ENCODE measurements around the gene INAVA.
"Not testable (repeated sequence)": the region's sequence is repeated elsewhere in the genome, so short reads cannot be mapped to it uniquely, and the experiment has no call there.

The INAVA gene

DNA sequence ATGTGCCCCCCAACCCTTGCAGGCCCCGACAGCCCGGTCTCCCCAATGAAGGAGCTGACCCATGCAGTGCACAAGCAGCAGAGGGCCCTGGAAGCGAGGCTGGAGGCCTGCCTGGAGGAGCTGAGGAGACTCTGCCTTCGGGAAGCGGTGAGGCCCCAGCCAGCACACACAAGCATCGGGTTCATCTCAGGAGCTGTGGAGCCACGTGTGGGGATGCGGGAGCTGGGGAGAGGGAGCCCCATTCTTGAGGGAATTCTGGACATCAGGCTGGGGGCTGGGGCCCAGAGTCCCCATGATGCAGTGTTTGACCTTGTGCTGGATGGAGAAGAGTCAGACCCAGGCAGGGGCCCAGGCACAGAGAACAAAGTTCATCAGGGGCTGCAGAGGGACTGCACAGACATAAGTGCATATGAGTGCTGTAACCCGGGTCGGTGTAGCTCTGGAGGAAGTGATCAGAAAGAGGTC lies 4.8 kb downstream of the INAVA start:
- no peak for DNase-seq

DNA sequence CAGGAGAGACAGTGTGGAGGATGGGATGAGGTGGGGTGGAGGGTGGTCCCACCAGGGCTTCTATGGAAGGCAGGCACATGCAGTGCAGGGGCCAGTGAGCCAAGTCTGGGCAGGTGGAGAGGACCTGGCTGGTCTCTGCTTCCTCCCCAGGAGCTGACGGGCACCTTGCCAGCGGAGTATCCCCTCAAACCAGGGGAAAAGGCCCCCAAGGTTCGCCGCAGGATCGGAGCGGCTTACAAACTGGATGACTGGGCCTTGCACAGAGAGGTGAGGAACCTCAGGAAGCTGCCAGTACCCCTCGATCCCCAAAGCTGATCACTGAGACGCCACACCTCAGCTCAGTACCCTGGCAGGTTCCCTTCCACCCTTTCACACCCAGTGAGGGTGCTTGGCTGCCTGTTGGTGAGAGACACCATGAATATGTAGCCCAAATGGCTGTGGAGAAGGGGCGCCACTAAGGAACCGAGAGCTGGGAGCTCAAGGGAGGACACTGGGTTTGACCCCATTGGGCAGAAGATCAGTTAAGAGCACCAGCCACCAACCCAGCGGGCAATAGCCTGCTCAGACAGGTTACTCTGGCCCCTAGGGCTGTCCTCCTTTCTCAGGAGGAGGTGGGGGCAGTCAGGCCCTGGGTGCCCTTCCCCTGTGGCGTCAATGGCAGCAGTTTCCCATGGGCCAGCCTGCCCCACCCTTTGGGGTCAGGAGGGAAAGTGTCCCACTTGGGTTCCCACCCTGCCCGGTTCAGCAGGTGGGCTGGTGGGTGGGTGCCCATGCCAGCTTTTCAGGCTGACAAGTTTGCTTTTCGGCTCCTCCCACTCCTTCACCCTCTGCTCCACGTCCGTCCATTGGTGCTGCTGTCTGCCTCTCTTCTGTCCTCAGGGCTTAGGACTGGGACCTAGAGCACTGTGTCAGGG lies 5.5 kb downstream of the INAVA start:
- no peak for DNase-seq

DNA sequence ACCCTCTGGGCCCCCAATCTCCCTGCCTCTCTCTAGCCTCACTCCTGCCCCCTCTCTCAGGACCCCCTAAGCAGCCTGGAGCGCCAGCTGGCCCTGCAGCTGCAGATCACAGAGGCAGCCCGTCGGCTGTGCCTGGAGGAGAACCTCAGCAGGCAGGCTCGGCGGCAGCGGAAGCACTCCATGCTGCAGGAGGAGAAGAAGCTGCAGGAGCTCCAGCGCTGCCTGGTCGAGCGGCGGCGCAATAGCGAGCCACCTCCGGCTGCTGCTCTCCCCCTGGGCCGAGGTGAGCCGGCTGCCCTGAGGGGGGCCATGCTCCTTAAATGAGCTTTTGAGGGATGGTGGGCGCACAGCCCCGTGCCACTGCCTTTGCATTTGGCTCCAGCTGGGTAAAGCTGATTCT lies 6.2 kb downstream of the INAVA start:
- no peak for DNase-seq

DNA sequence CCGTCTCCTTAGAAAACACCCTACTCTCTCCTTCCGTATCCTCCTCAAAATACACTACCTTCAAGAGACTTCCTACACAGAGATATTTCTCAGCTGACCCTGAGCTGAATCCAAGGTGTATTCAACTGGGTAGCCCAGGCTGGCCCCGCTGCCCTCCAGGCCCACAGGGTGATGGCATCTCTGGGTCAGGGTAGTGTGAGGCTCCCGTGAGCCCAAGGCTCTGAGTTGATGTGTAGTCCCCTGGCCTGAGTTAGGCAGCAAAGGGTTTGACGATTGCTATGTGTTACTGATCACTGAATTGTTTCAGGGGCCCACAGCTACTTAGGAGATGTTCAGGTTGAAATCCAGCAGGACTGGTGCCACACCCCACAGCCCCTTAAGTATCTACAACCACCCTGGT lies 6.7 kb downstream of the INAVA start:
- DNase-seq, result no peak

DNA sequence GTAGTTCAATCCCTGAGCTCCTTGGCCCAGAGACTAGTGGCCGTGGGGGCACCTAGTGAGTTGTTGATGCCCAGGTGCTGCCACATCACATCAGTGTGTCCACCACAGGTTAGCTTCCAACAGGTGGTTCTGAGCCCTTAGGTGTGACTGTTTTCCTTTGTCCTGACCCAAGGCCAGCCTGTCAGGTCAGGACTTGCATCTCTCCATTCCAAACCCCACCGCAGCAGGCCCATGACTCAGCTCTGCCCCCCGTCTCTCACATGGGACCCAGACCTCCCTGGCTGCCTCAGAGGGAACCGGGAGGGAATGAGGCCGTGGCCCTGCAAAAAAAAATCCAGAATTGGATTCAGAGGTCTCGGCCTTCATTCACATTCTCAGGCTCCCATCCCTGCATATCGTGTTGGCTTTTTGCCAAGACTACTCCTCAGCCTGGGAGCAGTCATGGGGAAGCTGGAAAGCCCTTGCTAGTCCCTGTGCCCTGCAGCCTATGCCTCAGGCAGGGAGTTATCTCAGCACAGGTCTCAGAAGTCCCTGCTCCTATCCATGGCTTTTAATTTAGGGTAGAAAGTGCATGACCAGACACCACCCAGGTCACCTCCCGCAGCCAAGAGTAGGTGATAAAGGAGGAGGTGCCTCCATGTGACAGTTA lies 7.2 kb downstream of the INAVA start:
- no peak for DNase-seq

DNA sequence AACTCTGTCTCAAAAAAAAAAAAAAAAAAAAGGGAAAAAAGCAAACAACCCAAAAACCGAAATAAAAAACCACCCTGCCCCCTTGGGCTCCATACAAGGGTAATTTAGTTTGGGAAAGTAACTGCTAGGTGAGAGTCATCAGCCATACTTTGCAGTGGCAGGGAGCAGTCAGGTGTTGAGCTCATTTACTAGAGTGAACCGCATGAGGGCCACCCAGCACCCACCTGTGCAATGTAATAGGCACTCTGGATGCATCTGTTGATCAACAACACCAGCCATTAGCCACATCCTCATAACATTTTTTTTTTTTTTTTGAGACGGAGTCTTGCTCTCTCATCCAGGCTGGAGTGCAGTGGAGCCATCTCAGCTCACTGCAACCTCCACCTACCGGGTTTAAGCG lies 9.1 kb downstream of the INAVA start:
- DNase-seq, result no peak

DNA sequence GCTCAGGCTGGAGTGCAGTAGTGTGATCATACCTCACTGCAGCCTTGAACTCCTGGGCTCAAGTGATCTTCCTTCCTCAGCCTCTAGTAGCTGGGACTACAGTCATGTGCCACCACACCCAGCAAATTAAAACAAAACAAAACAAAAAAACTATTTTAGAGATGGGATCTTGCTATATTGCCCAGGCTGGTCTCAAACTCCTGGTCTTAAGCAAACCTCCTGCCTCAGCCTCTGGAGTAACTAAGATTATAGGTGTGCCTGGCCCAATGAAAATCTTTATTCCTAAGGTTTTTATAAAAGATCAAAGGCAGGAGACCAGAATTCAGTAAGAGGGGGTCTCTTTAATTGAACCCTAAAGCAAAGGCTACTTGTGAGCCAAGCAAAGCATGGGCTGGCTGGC lies 10.1 kb downstream of the INAVA start:
- DNase-seq, result no peak

DNA sequence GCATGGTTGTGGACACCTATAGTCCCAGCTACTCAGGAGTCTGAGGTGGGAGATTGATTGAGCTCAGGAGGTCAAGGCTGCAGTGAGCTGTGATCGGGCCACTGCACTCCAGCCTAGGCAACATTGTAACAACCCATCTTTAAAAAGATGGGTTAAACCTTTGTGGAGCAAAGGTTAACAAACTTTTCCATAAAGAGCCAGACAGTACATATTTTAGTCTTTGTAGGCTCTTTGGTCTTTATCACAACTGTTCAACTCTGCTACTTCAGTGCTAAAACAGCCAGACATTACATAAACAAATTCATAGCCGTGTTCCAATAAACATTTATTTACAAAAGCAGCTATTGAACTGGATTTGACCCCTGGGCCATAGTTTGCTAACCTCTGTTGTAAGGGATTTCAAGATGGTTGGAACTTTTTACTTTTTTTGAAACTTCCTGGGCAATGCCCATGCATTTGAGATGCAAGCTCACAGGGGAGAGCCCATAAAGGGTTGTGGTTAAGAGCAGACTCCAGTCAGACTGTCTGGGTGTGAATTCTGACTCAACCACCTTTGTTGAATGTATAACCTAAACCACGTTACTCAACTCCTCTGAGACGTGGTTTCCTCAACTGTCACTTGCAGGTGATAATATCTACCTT lies 10.8 kb downstream of the INAVA start:
- DNase-seq, result no peak

DNA sequence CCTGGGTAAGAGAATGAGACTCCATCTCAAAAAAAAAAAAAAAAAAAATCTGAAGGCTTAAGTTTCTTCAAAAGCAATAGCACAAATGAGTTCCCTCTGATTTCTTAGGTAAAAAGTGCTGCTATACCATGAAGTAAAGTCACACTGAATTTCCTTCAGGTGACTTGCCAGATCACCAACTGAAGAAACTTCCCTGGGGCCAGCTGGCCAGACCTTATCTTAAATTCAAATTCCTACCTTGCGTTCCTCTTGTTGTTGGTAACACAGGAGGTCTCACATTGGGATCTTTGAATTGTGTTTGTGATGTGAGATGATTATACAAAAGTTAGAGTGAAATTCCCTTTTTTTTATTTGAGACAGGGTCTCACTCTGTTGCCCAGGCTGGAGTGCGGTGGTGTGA lies 11.8 kb downstream of the INAVA start:
- DNase-seq, result no peak

DNA sequence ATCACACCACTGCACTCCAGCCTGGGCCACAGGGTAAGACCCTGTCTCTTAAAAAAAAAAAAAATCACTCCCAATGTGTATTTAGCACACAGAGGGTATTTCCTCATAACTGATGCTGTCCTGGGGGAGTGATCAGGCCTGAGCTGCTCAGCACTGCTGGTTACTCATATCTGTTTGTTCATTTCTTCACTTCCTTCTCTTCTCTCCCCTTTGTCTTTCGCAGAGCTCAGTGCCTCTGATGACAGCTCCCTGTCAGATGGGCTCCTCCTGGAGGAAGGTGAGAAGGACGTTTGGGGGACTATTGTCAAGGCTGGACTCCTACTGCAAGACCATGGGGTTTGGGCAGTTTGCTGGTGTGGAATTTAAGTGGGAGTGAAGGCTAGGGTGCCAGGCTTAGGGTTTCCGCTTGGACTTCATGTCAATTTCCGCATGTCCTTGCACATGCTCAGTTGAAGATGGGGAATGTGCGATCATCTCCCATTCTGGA lies 13.0 kb downstream of the INAVA start:
- DNase-seq, result no peak

DNA sequence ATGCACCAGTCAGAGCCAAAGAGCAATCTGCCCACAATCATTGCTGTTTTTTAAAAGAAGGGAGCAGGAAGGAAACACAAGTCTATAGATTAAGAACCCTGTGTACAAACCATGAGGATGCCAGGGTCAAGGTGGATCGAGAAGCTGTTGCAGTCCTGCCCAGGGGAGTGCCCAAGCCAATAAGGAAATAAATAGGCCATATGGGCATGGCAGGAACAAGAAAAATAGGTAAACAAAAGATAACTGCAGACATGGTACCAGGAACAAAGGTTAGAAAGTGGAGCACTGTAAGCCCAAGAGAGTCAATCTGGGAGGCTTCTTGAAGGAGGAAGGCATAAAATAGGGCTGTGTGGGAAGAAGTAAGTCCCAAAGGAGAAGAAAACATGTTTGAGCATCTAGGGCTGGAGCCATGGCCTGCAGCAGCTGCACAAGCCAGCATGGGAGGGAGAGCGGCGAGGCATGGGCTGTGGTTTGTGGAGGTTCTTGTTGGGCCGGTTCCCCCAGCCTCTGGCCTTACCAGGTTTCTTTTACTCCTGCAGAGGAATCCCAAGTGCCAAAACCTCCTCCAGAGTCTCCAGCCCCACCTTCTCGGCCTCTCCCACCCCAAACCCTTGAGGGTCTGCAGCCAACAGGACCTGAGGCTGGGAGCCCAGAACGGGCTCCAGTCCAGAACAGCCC lies 13.6 kb downstream of the INAVA start:
- DNase-seq, result no peak

DNA sequence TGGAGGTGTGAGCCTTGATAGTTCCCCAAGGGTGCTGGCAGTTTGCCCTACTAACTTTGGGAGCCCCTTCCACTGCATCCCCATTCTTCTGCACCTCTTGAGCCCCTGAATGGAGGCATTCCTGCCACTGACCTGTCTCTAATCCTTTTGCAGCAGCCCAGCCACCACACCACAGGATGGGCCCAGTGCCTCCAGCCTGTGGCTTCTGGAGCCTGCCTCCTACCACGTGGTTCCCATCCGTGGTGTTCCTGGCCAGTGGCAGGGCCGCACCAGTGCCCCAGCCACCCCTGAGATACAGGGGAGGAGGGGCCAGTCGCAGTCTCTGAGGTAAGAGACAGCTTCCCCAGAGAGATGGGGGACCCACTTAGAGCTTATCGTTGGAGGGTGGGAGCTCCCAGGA lies 14.4 kb downstream of the INAVA start:
- DNase-seq, result no peak

DNA sequence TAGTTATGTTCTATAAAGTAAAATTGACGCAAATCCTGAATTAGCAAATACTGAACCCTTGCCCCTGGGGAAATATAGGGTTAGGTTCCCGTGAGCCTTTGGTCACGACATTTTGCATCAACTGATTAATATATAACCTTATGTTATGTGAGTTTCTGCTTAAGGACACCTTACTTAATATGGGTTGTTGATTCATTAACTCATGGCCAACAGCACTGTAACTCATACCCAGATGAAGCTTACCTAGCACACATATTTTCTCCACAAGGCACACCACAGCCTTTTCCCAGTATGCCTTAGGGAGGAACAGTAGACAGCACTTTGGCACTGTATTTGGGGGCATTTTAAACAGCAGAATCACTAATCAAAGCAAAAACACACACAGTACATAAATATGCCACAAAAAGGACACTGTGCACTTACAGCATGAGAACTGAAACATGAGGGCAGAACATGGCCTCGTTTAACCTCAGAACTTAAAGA lies 15.1 kb downstream of the INAVA start:
- DNase-seq, result no peak

DNA sequence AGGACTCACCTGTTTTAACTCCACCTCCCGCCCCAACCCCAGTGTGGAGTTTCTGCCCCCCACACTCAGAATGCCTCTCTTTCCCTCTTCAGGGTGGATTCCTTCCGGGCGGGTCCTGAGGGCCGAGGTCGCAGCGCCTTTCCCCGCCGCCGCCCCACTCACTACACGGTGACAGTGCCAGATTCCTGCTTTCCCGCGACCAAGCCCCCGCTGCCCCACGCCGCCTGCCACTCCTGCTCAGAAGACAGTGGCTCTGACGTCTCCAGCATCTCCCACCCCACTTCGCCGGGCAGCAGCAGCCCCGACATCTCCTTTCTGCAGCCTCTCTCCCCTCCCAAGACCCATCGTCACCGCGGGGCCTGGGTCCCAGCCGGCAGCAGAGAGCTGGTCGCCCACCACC lies 16.7 kb downstream of the INAVA start:
- no peak for DNase-seq

DNA sequence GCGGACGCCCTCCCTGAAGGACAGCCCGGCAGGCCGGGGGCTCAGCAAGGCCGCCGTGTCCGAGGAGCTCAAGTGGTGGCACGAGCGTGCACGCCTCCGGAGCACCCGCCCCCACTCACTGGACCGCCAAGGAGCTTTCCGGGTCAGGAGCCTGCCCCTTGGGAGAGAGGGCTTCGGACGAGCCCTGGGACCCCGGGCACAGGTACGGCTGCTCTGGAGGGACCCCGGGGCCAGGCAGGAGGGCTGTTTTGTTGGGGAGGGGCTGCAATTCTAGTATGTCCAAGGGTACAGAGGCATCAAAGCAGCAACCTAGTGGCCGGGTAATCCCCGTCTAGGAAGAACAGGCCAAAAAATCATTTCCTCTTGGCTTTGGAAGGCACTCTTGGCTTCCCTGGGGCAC lies 17.2 kb downstream of the INAVA start:
- DNase-seq, result not testable (repeated sequence)

DNA sequence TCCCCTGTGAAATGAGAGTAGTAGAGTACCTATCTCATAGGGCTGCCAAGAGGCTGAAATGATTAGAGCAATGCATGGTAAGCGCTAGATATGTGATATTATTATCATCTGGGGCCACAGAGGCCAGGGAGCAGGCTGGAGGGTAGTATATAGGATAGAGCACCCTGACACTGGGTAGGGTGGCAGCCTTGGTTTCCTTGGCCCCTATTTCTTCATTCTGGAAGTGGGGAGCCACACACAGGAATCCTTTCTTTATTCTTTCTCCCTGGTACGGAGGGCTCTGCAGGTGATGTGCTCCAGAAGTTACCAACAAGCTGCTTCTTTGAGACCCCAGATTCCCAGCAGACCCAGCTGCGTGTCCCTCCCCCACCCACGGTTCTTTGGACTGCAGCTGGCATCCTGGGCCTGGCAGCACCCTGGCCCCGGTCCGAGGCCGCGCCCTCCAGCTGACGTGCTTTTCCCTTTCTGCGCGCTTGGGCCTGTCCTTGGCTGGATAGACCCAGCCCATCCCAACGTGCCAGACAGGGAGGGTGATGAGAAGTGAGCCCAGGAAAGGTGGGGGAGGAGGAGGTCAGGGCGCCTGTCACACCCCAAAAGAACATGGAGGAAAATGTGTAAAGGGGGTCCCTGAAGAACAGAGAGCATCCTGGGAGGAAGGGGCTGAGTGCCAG lies 18.2 kb downstream of the INAVA start:
- no peak for DNase-seq

DNA sequence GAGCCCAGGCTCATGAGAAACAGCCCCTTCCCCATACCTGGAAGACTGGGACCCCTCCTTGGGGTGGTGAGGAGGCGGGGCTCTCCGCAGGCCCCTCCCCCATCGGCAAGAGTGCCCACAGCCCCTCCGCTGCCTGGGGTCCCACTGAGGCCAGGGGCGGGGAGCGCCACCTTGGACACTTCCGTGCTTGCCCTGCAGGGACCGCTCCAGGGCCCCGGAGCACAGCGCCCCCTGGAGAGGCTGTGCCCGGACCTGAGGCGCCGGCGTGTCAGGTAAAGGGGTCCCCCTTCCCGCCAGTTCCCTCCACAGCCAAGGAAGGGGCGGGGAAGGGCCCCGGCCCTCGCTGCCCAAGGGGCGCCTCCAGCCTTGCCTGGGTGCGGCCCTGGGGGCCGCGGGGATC lies 21.5 kb downstream of the INAVA start:
- no peak for DNase-seq

DNA sequence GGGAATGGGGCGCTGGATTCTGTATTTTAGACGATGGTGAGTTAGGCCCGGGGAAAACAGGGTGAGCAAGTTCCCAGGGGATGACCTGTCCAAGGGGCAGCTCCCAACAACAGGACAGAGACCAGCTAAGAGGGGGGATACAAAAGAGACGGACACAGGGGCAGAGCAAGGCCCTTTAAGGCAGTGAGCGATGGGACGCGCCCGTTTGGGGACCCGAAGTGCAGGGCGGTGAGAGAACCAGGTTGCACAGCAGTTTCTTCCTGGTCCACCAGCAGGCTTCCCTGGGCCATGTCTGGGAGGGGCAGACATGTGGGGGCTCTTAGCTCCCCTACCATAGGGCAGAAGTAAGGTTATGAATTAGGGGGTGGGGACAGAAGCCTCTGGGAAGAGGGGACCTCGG lies 22.0 kb downstream of the INAVA start:
- DNase-seq, result no peak

DNA sequence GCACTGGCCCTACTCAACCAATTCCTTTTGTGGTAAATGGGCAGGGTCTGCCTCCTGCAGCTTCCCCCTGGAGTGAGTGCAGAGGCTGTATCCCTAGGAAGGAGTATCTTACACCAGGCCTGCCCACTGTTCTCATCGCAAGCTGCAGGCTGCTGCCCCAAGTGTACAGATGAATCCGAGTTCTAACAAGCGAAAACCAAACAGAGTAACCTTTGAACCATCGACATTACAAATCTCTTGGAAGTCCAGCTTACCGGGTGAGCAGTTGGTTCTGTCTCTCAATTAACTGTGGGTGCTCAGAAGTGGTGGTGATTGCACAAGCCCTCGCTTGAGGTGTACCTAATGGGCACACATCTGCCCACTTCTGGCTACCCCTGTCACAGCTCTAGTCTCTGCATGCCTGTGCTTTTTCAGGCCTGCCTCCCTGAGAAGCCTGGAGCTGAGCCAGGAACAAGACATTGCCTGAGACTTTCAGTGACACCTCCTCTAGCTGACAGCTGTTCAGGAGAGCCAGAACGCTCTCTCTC lies 22.7 kb downstream of the INAVA start:
- DNase-seq, result no peak

DNA sequence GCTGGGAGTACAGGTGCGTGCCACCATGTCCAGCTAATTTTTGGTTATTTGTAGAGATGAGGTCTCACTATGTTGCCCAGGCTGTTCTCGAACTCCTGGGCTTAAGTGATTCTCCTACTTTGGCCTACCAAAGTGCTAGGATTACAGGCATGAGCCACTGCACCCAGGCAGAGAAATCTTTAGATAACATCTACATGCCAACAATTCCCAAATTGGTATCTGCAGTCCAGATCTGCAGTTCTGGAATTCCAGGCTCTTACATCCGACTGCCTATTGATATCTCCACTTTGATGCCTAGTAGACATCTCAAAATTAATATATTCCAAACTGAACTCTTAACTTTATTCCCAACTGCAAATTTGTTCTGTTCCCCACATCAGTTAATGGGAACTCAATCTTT lies 23.3 kb downstream of the INAVA start:
- DNase-seq, result no peak

DNA sequence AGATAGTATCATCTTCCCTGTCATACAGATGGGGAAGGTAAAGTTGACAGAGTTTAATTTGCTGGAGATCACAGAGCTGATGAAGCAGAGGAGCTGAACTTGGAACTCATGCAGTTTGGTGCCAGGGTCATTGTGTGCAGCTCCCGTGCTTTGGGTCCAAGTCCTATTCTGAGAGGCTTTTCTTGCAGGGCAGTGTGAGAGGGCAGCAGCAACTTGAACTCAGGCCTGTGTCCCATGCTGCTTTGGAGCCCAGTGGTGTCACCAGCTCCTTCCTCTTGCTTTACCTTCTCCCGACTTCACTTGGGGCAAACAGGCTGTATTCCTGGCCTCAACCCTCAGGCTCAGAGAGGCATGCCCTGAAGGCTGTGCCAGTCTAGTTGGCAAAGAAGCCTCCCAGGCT lies 24.7 kb downstream of the INAVA start:
- DNase-seq, result no peak

DNA sequence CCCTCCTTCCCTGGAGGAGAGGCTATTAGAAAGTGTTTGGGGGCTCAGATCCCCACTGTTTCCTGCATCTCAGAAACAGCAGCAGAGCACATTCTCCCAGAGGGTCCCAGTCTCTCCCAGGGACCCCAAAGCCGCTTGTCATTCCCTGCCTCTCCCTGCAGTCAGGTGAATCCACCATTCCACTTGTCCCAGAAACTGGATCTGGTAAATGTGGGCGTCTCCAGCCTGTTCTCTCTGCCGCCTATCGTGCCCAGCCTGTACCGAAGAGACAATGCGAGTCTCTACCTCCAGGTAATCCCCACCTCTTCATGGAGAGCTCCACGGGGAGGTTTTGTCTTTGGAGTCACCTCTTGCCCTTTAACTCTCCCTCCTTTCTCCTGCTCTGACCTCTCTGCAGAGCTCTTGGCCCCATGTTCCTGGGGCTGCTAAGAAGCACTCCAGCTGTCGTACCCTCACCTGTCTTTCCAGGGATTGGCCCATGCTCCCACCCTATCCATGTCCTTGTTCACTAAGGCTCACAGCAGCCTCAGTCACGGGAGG lies 26.9 kb downstream of the INAVA start:
- DNase-seq, result no peak
